ENCODE data around the gene PLEKHG4B.
"Not testable (repeated sequence)": the region's sequence is repeated elsewhere in the genome, so short reads cannot be mapped to it uniquely, and the experiment has no call there.

Gene PLEKHG4B

GRCh38 chr5:204966-205670, 113.2 kb downstream of the PLEKHG4B start:
- DNase-seq = no peak

GRCh38 chr5:206406-206805, 114.4 kb downstream of the PLEKHG4B start:
- no peak for DNase-seq

- no peak for DNase-seq
Observed at GRCh38 chr5:206927-207536, 115.1 kb downstream of the PLEKHG4B start.

- DNase-seq = no peak
Observed at GRCh38 chr5:207599-207998, 115.6 kb downstream of the PLEKHG4B start.

- no peak for DNase-seq
Observed at GRCh38 chr5:208449-209114, 116.6 kb downstream of the PLEKHG4B start.

GRCh38 chr5:213803-214395, 121.9 kb downstream of the PLEKHG4B start:
- DNase-seq = no peak

- not testable (repeated sequence) for DNase-seq
Observed at GRCh38 chr5:215256-215655, 123.3 kb downstream of the PLEKHG4B start.

GRCh38 chr5:216076-216475, 124.1 kb downstream of the PLEKHG4B start:
- not testable (repeated sequence) for DNase-seq

- DNase-seq = peak; percentile 92 to 96
Observed at GRCh38 chr5:217494-218456, 125.8 kb downstream of the PLEKHG4B start, which contains the start of the genes CCDC127 and SDHA. Gene CCDC127 (minus strand): TSS chr5:218153. CDS start chr5:216849, 1,304 bp downstream. Gene SDHA (plus strand): TSS chr5:218320. CDS start chr5:218356, 36 bp downstream.

- DNase-seq = peak; percentile 13 to 37
Observed at GRCh38 chr5:218457-219291, 126.7 kb downstream of the PLEKHG4B start.

- no peak for DNase-seq
Observed at GRCh38 chr5:219460-219863, 127.5 kb downstream of the PLEKHG4B start.

- no peak for DNase-seq
Observed at GRCh38 chr5:219991-220390, 128.0 kb downstream of the PLEKHG4B start.

- not testable (repeated sequence) for DNase-seq
Observed at GRCh38 chr5:222951-223715, 131.2 kb downstream of the PLEKHG4B start.

- DNase-seq = no peak
Observed at GRCh38 chr5:223791-224190, 131.8 kb downstream of the PLEKHG4B start.

GRCh38 chr5:225334-225733, 133.4 kb downstream of the PLEKHG4B start:
- DNase-seq = no peak

- DNase-seq = not testable (repeated sequence)
Observed at GRCh38 chr5:227375-227774, 135.4 kb downstream of the PLEKHG4B start.

GRCh38 chr5:228886-229285, 136.9 kb downstream of the PLEKHG4B start:
- DNase-seq = no peak

- DNase-seq = no peak
Observed at GRCh38 chr5:230711-231110, 138.7 kb downstream of the PLEKHG4B start.

- no peak for DNase-seq
Observed at GRCh38 chr5:231661-232060, 139.7 kb downstream of the PLEKHG4B start.

- not testable (repeated sequence) for DNase-seq
Observed at GRCh38 chr5:233426-233825, 141.5 kb downstream of the PLEKHG4B start.
